ENCODE data around the gene PLOD3.

The PLOD3 gene

GRCh38 chr7:101156866-101157589 is 60.4 kb downstream of the PLOD3 start:
- peaks cover 17% of the 10 kb centered on the region; the same call in 1 of the 2 replicates for H3K36me3 ChIP-seq (ENCODE audit: insufficient read depth, low read length)
- peaks cover 26% of the 10 kb centered on the region for H3K4me1 ChIP-seq (ENCODE audit: insufficient read depth, low read length, severe bottlenecking)
- no peak overlapping the region for H2AFZ ChIP-seq (ENCODE audit: low read length)
- no peak overlapping the region for H3K9ac ChIP-seq (ENCODE audit: low read length)
- H3K27me3 ChIP-seq (ENCODE audit: insufficient read depth, low read length), result no peaks in the 10 kb centered on the region
- H3K27ac ChIP-seq (ENCODE audit: low read depth, low read length, poor library complexity, severe bottlenecking), result peak overlapping the region; percentile 64
- H3K9me2 ChIP-seq (ENCODE audit: low read depth, low read length), result no peaks in the 10 kb centered on the region
- H3K79me2 ChIP-seq (ENCODE audit: insufficient read depth, low read length), result 0 out of 2 replicates have a peak, but pooled peaks cover 4% of the 10 kb centered on the region
- H3K9me3 ChIP-seq (ENCODE audit: low read length), result no peaks in the 10 kb centered on the region
- no peaks in the 10 kb centered on the region; the same call in 1 of the 2 replicates for H3F3A ChIP-seq (ENCODE audit: insufficient read depth, low read length)
- no peaks in the 10 kb centered on the region for H4K20me1 ChIP-seq (ENCODE audit: insufficient read depth, low read length)
- H3K4me2 ChIP-seq (ENCODE audit: low read length), result peak overlapping the region; percentile 19; the same call in 1 of the 2 replicates
- TF ChIP-seq EZH2 (IDR thresholded peaks at IDR 0.05; ENCODE audit: borderline replicate concordance, low read length) (no peak), CTCF (IDR thresholded peaks at IDR 0.05; ENCODE audit: low read length) (no peak)
- H3K4me3 ChIP-seq (ENCODE audit: low read depth, low read length, poor library complexity, severe bottlenecking), result no peak overlapping the region

- Histone ChIP-seq H3K9ac (ENCODE audit: low read length) (no peak overlapping the region), H3K9me2 (ENCODE audit: low read depth, low read length) (no peaks in the 10 kb centered on the region), H3K4me2 (ENCODE audit: low read length) (peak overlapping the region; percentile 7; the same call in 1 of the 2 replicates)
Observed at GRCh38 chr7:101156277-101156676, 61.1 kb downstream of the PLOD3 start.

More at GRCh38 chr7:101156277-101156676, 61.1 kb downstream of the PLOD3 start:
- peaks cover 17% of the 10 kb centered on the region; the same call in 1 of the 2 replicates for H3K36me3 ChIP-seq (ENCODE audit: insufficient read depth, low read length)
- H4K20me1 ChIP-seq (ENCODE audit: insufficient read depth, low read length), result no peaks in the 10 kb centered on the region
- 0 out of 2 replicates have a peak, but pooled peaks cover 4% of the 10 kb centered on the region for H3K79me2 ChIP-seq (ENCODE audit: insufficient read depth, low read length)
- TF ChIP-seq CTCF (IDR thresholded peaks at IDR 0.05; ENCODE audit: low read length) (peak; percentile 29; the same call in 1 of the 2 replicates), EZH2 (IDR thresholded peaks at IDR 0.05; ENCODE audit: borderline replicate concordance, low read length) (no peak)
- no peaks in the 10 kb centered on the region for H3K27me3 ChIP-seq (ENCODE audit: insufficient read depth, low read length)
- peaks cover 26% of the 10 kb centered on the region for H3K4me1 ChIP-seq (ENCODE audit: insufficient read depth, low read length, severe bottlenecking)
- no peak overlapping the region for H2AFZ ChIP-seq (ENCODE audit: low read length)
- no peaks in the 10 kb centered on the region for H3F3A ChIP-seq (ENCODE audit: insufficient read depth, low read length)
- H3K4me3 ChIP-seq (ENCODE audit: low read depth, low read length, poor library complexity, severe bottlenecking), result no peak overlapping the region
- H3K27ac ChIP-seq (ENCODE audit: low read depth, low read length, poor library complexity, severe bottlenecking), result peak overlapping the region; percentile 64
- H3K9me3 ChIP-seq (ENCODE audit: low read length), result no peaks in the 10 kb centered on the region
